SK-N-MC (cell line): Measurements from ENCODE around the gene CTNNAL1.

ENCODE experiments used
- EZH2 ChIP-seq: fragments of 200-600 bp; sonication (generic); IDR thresholded peaks from one replicate; pipeline ENCODE4 v1.6.1; 2017; ENCODE audit warnings: antibody characterized with exemption
- POLR2AphosphoS5 ChIP-seq: IDR thresholded peaks from 2 replicates; pipeline ENCODE4 v1.6.1; 2012; ENCODE audit warnings: mild to moderate bottlenecking, low read depth, low read length, borderline replicate concordance

GRCh38 chr9:108956631-108957026, 56.7 kb downstream of the CTNNAL1 start:
- TF ChIP-seq POLR2AphosphoS5 (no peak), EZH2 (no peak)
